Thyroid gland (tissue), 4 donors: Measurements from ENCODE around the gene NAPB. TPM values are rescaled to one million over a fixed set of nuclear protein-coding genes. Genes with fewer than 3 reads are reported as not detected.
A peak's percentile ranks its signal among the peaks of the same experiment; 100 is the strongest.

Experiments
- DNase-seq, 2 donors: peaks; one replicate each; pipeline ENCODE4 v3.0.0-alpha.2; 2019
- H3K27ac ChIP-seq, 3 donors: fragments of 200-600 bp; sonication (generic); 1 replicate in 2 of 3; 2 replicates in 1 of 3; pipeline ENCODE4 v1.5.1; 2016 to 2019; ENCODE audit warnings: mild to moderate bottlenecking in 1 of 3, moderate library complexity in 1 of 3
- H3K27me3 ChIP-seq: fragments of 200-600 bp; sonication (generic); one replicate; pipeline ENCODE4 v1.5.1; 2019
- H3K36me3 ChIP-seq, 2 donors: fragments of 200-600 bp; sonication (generic); one replicate each; pipeline ENCODE4 v1.5.1; 2016 to 2019
- H3K4me1 ChIP-seq, 2 donors: fragments of 200-600 bp; sonication (generic); one replicate each; pipeline ENCODE4 v1.5.1; 2017 to 2019
- H3K4me3 ChIP-seq, 3 donors: fragments of 200-600 bp; sonication (generic); replicated peaks in 1 of 3; 1 replicate in 2 of 3; 2 replicates in 1 of 3; pipeline ENCODE4 v1.5.1; 2016; ENCODE audit warnings: mild to moderate bottlenecking in 1 of 3
- H3K9me3 ChIP-seq: fragments of 200-600 bp; sonication (generic); one replicate; pipeline ENCODE4 v1.5.1; 2017
- CTCF ChIP-seq, 6 experiments: fragments of 200-600 bp in 3 of 6; fragments of 450-650 bp in 3 of 6; sonication (generic) in 3 of 6; IDR thresholded peaks; one replicate each; pipeline ENCODE4 v1.5.1; 2016 to 2019; ENCODE audit warnings: antibody characterized with exemption in 6 of 6, mild to moderate bottlenecking in 2 of 6, inconsistent platforms in 1 of 6, moderate library complexity in 1 of 6
- POLR2A ChIP-seq, 2 donors: fragments of 450-650 bp; IDR thresholded peaks; one replicate each; pipeline ENCODE4 v1.6.1; 2017; ENCODE audit warnings: antibody characterized with exemption in 2 of 2, mild to moderate bottlenecking in 2 of 2, moderate library complexity in 1 of 2
- WGBS, 2 donors: methylation state at CpG; one replicate each; pipeline ENCODE4 v1.1.5; 2017; 5-methylcytosine and 5-hydroxymethylcytosine counted together
- intact Hi-C: fragments of 100-400 bp; cut with DNase I; formaldehyde crosslinking; loops from one replicate; pipeline ENCODE4 v1.15.1; 2023
- total RNA-seq, 4 donors: library from RNA; depleted of rRNA; stranded (reverse); fragments of >200 nt; gene quantifications; one replicate each; pipeline ENCODE4 v1.2.3, GENCODE V29; 2016

Gene NAPB
- total RNA-seq, 4 donors from 2014 or later = 22.7 to 32.1 (median 26.9) TPM

- WGBS, 2 donors = 0% methylated on average over 35 to 51 of the region's 71 CpGs
These were observed 63.3 kb downstream of the NAPB start for GRCh38 chr20:23357767-23358562.

GRCh38 chr20:23356203-23356602 lies 65.1 kb downstream of the NAPB start:
- Histone ChIP-seq H3K4me3 (no peak overlapping the region), H3K36me3 (peaks cover 0 to 5% of the 10 kb centered on the region in 2 donors), H3K4me1 (peaks cover 28 to 31% of the 10 kb centered on the region in 2 donors), H3K27ac (no peak overlapping the region), H3K27me3 (no peaks in the 10 kb centered on the region), H3K9me3 (no peaks in the 10 kb centered on the region)
- DNase-seq = no peak
- intact Hi-C loops = no loop called here
- 79% methylated on average over 27 of the region's 27 CpGs for WGBS, 2 donors
- no peak for TF ChIP-seq POLR2A (IDR thresholded peaks at IDR 0.05)
- TF ChIP-seq CTCF (IDR thresholded peaks at IDR 0.05) = no peak

More at GRCh38 chr20:23357767-23358562, 63.3 kb downstream of the NAPB start:
- Histone ChIP-seq H3K4me3 (peak overlapping the region; percentile 22 to 70 (median 59)), H3K9me3 (no peaks in the 10 kb centered on the region), H3K36me3 (peaks cover 0 to 5% of the 10 kb centered on the region in 2 donors), H3K4me1 (peaks cover 23 to 24% of the 10 kb centered on the region in 2 donors), H3K27me3 (no peaks in the 10 kb centered on the region), H3K27ac (peak overlapping the region; percentile 95 to 96 (median 96))
- DNase-seq = peak; percentile 100
- intact Hi-C loops = no loop called here
- peak in 1 of 6 experiments; percentile 14 for TF ChIP-seq CTCF (IDR thresholded peaks at IDR 0.05)
- peak; percentile 36 to 87 for TF ChIP-seq POLR2A (IDR thresholded peaks at IDR 0.05)

GRCh38 chr20:23350904-23351838 lies 70.1 kb downstream of the NAPB start:
- H3K4me1 ChIP-seq = peaks cover 10 to 20% of the 10 kb centered on the region in 2 donors
- TF ChIP-seq POLR2A (IDR thresholded peaks at IDR 0.05) (peak in 1 of 2 donors; percentile 16), CTCF (IDR thresholded peaks at IDR 0.05) (no peak)
- peak overlapping the region; percentile 63 to 95 (median 83) for H3K4me3 ChIP-seq
- H3K27ac ChIP-seq = peak overlapping the region; percentile 88 to 98 (median 97)
- H3K27me3 ChIP-seq = no peaks in the 10 kb centered on the region
- H3K36me3 ChIP-seq = peaks cover 0 to 5% of the 10 kb centered on the region in 2 donors
- intact Hi-C loops = no loop called here
- no peaks in the 10 kb centered on the region for H3K9me3 ChIP-seq
- peak; percentile 71 to 80 for DNase-seq
- WGBS, 2 donors = 2 to 6% methylated on average over 15 to 47 of the region's 64 CpGs

- DNase-seq = peak; percentile 97
- no peaks in the 10 kb centered on the region for H3K9me3 ChIP-seq
- H3K27ac ChIP-seq = peak within 1 kb of the TSS; percentile 88 to 98 (median 97)
- H3K4me3 ChIP-seq = peak within 1 kb of the TSS; percentile 63 to 95 (median 83)
- H3K27me3 ChIP-seq = no peaks in the 10 kb centered on the region
- peaks cover 10 to 20% of the 10 kb centered on the region in 2 donors for H3K4me1 ChIP-seq
- 0 to 2% methylated on average over 30 to 41 of the region's 65 CpGs for WGBS, 2 donors
- peaks cover 0 to 5% of the 10 kb centered on the region in 2 donors for H3K36me3 ChIP-seq
- intact Hi-C loops = no loop called here
- peak; percentile 27 to 88 for TF ChIP-seq POLR2A (IDR thresholded peaks at IDR 0.05)
- TF ChIP-seq CTCF (IDR thresholded peaks at IDR 0.05) = no peak
These were observed 70.9 kb downstream of the NAPB start, which contains the start of gene NXT1 for GRCh38 chr20:23350196-23350903. Gene NXT1 (plus strand): TSS chr20:23350791. CDS start chr20:23354042, 3,251 bp downstream.
